COLO829 (cell line): ENCODE results near the gene EDEM3.
"Not testable (repeated sequence)": the region's sequence is repeated elsewhere in the genome, so short reads cannot be mapped to it uniquely, and the experiment has no call there.

Experiments used
- DNase-seq: peaks from one replicate; pipeline ENCODE4 v3.0.0; 2012; ENCODE audit warnings: low spot score

EDEM3 gene

GRCh38 chr1:184734980-184735379 lies 19.7 kb downstream of the EDEM3 start:
- DNase-seq: no peak

- DNase-seq: no peak
Measured at GRCh38 chr1:184724843-184725242, 29.8 kb downstream of the EDEM3 start.

GRCh38 chr1:184716158-184716557 lies 38.5 kb downstream of the EDEM3 start:
- DNase-seq: no peak

- no peak for DNase-seq
Measured at GRCh38 chr1:184709418-184709817, 45.2 kb downstream of the EDEM3 start.

- no peak for DNase-seq
Measured at GRCh38 chr1:184708084-184708676, 46.5 kb downstream of the EDEM3 start.

- no peak for DNase-seq
Measured at GRCh38 chr1:184705271-184705670, 49.4 kb downstream of the EDEM3 start.

- no peak for DNase-seq
Measured at GRCh38 chr1:184701816-184702215, 52.8 kb downstream of the EDEM3 start.

GRCh38 chr1:184698969-184699368 lies 55.7 kb downstream of the EDEM3 start:
- no peak for DNase-seq

GRCh38 chr1:184698016-184698415 lies 56.6 kb downstream of the EDEM3 start:
- DNase-seq: no peak

GRCh38 chr1:184696403-184696802 lies 58.3 kb downstream of the EDEM3 start:
- no peak for DNase-seq

GRCh38 chr1:184695023-184695422 lies 59.6 kb downstream of the EDEM3 start:
- DNase-seq: no peak

- DNase-seq: no peak
Measured at GRCh38 chr1:184693011-184693410, 61.6 kb downstream of the EDEM3 start.

- DNase-seq: peak; percentile 67
Measured at GRCh38 chr1:184691719-184692324, 62.8 kb downstream of the EDEM3 start.

GRCh38 chr1:184686540-184686939 lies 68.1 kb downstream of the EDEM3 start:
- DNase-seq: no peak

GRCh38 chr1:184685116-184685515 lies 69.5 kb downstream of the EDEM3 start:
- no peak for DNase-seq

GRCh38 chr1:184684285-184685074 lies 70.2 kb downstream of the EDEM3 start:
- DNase-seq: no peak

GRCh38 chr1:184682956-184683355 lies 71.7 kb downstream of the EDEM3 start:
- no peak for DNase-seq

GRCh38 chr1:184680611-184681225 lies 73.9 kb downstream of the EDEM3 start:
- not testable (repeated sequence) for DNase-seq

- DNase-seq: not testable (repeated sequence)
Measured at GRCh38 chr1:184679472-184679871, 75.2 kb downstream of the EDEM3 start.

- DNase-seq: no peak
Measured at GRCh38 chr1:184677344-184677743, 77.3 kb downstream of the EDEM3 start.

GRCh38 chr1:184673305-184673704 lies 81.4 kb downstream of the EDEM3 start:
- no peak for DNase-seq

- no peak for DNase-seq
Measured at GRCh38 chr1:184672013-184672726, 82.5 kb downstream of the EDEM3 start.
